Parathyroid adenoma (tissue), 2 donors: Measurements from ENCODE around the gene RBKS.

ENCODE experiments used
- H2AFZ ChIP-seq: fragments of 300-600 bp; sonication (generic); one replicate; pipeline ENCODE4 v1.7.0; 2017; ENCODE audit warnings: antibody characterized with exemption, mild to moderate bottlenecking
- H3K27ac ChIP-seq: fragments of 300-600 bp; sonication (generic); one replicate; pipeline ENCODE4 v1.7.0; 2017
- H3K27me3 ChIP-seq: fragments of 300-600 bp; sonication (generic); one replicate; pipeline ENCODE4 v1.7.0; 2017; ENCODE audit warnings: low read length; ENCODE audit not compliant: control insufficient read depth, insufficient read depth
- H3K36me3 ChIP-seq: fragments of 300-600 bp; sonication (generic); one replicate; pipeline ENCODE4 v1.7.0; 2017; ENCODE audit warnings: low read length; ENCODE audit not compliant: control insufficient read depth, insufficient read depth
- H3K4me1 ChIP-seq: fragments of 300-600 bp; sonication (generic); one replicate; pipeline ENCODE4 v1.7.0; 2017; ENCODE audit warnings: control low read depth
- H3K4me2 ChIP-seq: fragments of 300-600 bp; sonication (generic); one replicate; pipeline ENCODE4 v1.7.0; 2017; ENCODE audit warnings: low read length
- H3K4me3 ChIP-seq: fragments of 300-600 bp; sonication (generic); one replicate; pipeline ENCODE4 v1.7.0; 2017; ENCODE audit warnings: low read depth, low read length
- H3K79me2 ChIP-seq: fragments of 300-600 bp; sonication (generic); one replicate; pipeline ENCODE4 v1.7.0; 2017; ENCODE audit warnings: control low read depth
- H3K9ac ChIP-seq: fragments of 300-600 bp; sonication (generic); one replicate; pipeline ENCODE4 v1.7.0; 2017; ENCODE audit warnings: mild to moderate bottlenecking
- H3K9me3 ChIP-seq: fragments of 300-600 bp; sonication (generic); one replicate; pipeline ENCODE4 v1.7.0; 2017; ENCODE audit warnings: low read length; ENCODE audit not compliant: control insufficient read depth
- TF ChIP-seq, protein P1 (sequence below): fragments of 300-600 bp; sonication (generic); IDR thresholded peaks from one replicate; pipeline ENCODE4 v1.7.0; 2017; ENCODE audit warnings: antibody characterized with exemption, mild to moderate bottlenecking
- donor health status: primary hyperparathyroidism.

Gene RBKS

DNA sequence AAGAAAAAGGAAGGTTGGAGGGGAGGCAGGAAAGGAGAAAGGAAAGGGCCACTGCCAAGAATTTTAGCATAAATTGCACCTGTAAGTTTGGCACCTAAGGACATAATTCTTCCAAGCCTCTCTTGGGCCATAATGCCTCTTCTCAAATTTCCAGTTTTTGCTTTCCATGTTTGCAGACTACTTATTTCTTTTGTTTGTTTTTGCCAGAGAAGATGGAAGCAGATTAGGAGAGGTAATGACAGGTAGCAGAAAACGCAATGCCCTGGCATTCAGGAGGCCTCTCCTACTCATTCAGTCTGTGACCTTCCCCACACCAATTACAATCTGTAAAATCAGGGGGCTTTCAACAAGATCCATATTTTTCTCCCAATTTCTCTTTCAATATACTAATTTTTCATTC is 61.9 kb downstream of the RBKS start:
- Histone ChIP-seq H3K4me3 (no peak overlapping the region), H3K27ac (no peak overlapping the region), H2AFZ (no peak overlapping the region), H3K79me2 (no peaks in the 10 kb centered on the region), H3K9me3 (no peaks in the 10 kb centered on the region), H3K4me1 (no peaks in the 10 kb centered on the region), H3K9ac (no peak overlapping the region), H3K36me3 (no peaks in the 10 kb centered on the region), H3K4me2 (no peak overlapping the region), H3K27me3 (no peaks in the 10 kb centered on the region)
- TF ChIP-seq, protein P1, sequence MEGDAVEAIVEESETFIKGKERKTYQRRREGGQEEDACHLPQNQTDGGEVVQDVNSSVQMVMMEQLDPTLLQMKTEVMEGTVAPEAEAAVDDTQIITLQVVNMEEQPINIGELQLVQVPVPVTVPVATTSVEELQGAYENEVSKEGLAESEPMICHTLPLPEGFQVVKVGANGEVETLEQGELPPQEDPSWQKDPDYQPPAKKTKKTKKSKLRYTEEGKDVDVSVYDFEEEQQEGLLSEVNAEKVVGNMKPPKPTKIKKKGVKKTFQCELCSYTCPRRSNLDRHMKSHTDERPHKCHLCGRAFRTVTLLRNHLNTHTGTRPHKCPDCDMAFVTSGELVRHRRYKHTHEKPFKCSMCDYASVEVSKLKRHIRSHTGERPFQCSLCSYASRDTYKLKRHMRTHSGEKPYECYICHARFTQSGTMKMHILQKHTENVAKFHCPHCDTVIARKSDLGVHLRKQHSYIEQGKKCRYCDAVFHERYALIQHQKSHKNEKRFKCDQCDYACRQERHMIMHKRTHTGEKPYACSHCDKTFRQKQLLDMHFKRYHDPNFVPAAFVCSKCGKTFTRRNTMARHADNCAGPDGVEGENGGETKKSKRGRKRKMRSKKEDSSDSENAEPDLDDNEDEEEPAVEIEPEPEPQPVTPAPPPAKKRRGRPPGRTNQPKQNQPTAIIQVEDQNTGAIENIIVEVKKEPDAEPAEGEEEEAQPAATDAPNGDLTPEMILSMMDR, result no peak

DNA sequence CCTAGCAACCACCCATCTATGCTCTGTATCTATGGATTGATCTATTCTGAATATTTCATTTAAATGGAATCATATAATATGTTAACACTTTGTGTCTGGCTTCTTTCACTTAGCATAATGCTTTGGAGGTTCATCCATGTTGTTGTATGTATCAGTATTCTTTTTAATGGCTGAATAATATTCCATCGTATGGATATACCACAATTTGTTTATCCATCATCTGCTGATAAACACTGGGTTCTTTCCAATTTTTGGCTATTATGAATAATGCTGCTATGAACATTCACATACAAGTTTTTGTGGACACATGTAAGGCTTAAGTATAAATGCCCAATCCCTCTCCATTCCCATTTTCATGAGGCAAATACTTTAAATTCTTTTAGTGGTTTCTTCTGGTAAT is 65.8 kb downstream of the RBKS start:
- TF ChIP-seq, protein P1, result no peak
- Histone ChIP-seq H3K36me3 (no peaks in the 10 kb centered on the region), H3K79me2 (no peaks in the 10 kb centered on the region), H3K9me3 (no peaks in the 10 kb centered on the region), H3K4me2 (no peak overlapping the region), H3K9ac (no peak overlapping the region), H3K27ac (no peak overlapping the region), H3K27me3 (no peaks in the 10 kb centered on the region), H2AFZ (no peak overlapping the region), H3K4me1 (no peaks in the 10 kb centered on the region), H3K4me3 (no peak overlapping the region)

DNA sequence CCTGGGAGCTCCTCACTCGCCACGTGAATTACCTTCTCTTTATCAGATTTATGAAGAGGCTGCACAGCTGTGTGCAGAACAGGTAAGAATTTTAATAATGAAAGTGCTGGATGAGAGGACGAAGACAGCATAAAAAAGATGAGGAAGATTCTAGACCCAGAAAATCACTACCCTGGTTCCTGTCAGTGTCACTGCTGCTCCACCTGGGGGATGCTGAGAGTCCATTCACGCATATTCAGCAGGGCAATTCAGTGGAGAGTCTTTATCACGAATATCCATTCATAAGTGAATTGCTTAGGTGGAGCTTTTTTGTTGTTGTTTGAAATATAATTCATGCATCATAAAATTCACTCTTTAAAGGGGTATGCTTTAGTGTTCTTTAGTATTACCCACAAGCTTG is 66.6 kb downstream of the RBKS start:
- H3K4me3 ChIP-seq, result no peak overlapping the region
- no peaks in the 10 kb centered on the region for H3K36me3 ChIP-seq
- TF ChIP-seq, protein P1, result no peak
- H3K27me3 ChIP-seq, result no peaks in the 10 kb centered on the region
- H3K79me2 ChIP-seq, result no peaks in the 10 kb centered on the region
- no peak overlapping the region for H2AFZ ChIP-seq
- H3K27ac ChIP-seq, result no peak overlapping the region
- H3K4me1 ChIP-seq, result no peaks in the 10 kb centered on the region
- no peak overlapping the region for H3K4me2 ChIP-seq
- no peaks in the 10 kb centered on the region for H3K9me3 ChIP-seq
- no peak overlapping the region for H3K9ac ChIP-seq

DNA sequence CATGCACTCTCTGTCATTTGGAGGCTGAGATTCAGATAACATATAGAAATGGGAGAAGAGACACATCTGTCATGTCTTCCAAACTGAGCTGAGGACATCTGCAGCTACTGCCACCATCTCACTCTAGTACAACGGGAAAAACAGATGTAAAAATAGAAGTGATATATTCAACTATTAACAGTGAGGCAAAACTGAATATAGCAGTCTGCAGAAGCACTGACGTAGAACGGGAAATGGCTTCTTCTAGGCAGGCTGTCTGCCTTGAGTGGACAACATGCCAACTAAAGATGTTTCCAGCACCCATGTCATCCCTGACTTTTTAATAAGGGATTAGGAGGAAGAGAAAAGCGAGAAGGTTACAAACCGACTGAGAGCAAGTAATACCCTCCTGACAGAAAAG is 67.1 kb downstream of the RBKS start:
- H3K27ac ChIP-seq, result no peak overlapping the region
- no peak overlapping the region for H2AFZ ChIP-seq
- no peak overlapping the region for H3K9ac ChIP-seq
- TF ChIP-seq, protein P1, result no peak
- no peaks in the 10 kb centered on the region for H3K79me2 ChIP-seq
- no peaks in the 10 kb centered on the region for H3K9me3 ChIP-seq
- H3K4me1 ChIP-seq, result no peaks in the 10 kb centered on the region
- no peak overlapping the region for H3K4me3 ChIP-seq
- H3K36me3 ChIP-seq, result no peaks in the 10 kb centered on the region
- no peak overlapping the region for H3K4me2 ChIP-seq
- no peaks in the 10 kb centered on the region for H3K27me3 ChIP-seq

DNA sequence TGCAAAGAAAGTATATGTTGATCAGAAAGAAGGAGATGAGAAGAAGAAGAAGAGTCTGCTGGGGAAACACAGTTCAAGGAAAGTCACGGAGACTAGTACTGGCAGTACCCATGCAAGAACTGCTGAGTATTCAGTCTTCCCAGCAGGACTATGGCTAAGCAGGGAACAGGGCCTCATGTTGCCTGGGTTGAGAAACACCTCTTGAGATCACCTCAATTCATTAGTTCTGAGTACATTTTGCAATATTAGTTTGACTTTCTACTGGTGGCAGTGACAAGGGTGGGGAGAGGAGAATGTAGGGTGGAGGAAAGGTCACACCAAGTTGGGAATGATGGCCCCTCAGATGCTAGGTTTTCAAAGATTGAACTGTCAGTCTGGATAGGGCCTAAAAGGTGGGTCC is 68.1 kb downstream of the RBKS start:
- Histone ChIP-seq H3K27me3 (no peaks in the 10 kb centered on the region), H2AFZ (no peak overlapping the region), H3K9me3 (no peaks in the 10 kb centered on the region), H3K9ac (no peak overlapping the region), H3K4me3 (no peak overlapping the region), H3K36me3 (no peaks in the 10 kb centered on the region), H3K79me2 (no peaks in the 10 kb centered on the region), H3K4me2 (no peak overlapping the region), H3K27ac (no peak overlapping the region), H3K4me1 (no peaks in the 10 kb centered on the region)
- TF ChIP-seq, protein P1, result no peak
